Fibroblast of upper back skin (primary cell): ENCODE measurements around the gene KCNMA1.
"Not testable (repeated sequence)": the region's sequence is repeated elsewhere in the genome, so short reads cannot be mapped to it uniquely, and the experiment has no call there.

Experiments used
- DNase-seq: peaks from one replicate; pipeline ENCODE4 v3.0.0-alpha.2; 2013

The KCNMA1 gene

DNA sequence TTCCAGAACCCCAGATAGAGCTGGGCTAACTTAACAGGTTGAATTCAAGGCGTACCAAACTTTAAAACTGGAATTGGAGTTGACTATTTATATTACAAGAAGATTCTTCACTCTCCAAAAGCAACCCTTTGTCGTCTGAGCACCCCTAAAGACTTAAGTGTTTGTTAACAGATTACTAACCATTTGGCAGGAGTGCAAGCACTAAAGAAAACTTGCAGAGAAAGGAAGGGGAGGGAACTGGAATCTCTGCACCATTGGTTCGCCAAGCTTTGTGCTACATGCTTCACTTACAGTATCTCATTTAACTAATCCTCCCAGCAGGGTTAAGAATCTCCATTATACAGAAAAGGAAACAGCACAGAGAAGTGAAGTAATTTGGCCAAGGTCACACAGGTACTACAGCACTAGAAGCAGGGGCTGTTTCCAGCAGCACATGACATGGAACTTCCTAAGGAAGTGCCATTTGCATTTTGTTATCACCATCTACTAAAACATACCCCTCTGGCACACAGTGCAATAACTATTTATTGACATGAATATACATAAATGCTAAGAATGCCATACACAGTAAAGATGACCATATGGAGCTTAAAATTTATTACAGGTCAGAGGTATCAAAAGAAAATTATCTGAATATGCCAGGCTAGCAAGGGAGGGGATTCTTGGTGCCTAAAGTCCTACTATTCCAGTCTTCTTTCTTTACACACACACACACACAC, 201.2 kb downstream of the KCNMA1 start:
- DNase-seq = no peak

DNA sequence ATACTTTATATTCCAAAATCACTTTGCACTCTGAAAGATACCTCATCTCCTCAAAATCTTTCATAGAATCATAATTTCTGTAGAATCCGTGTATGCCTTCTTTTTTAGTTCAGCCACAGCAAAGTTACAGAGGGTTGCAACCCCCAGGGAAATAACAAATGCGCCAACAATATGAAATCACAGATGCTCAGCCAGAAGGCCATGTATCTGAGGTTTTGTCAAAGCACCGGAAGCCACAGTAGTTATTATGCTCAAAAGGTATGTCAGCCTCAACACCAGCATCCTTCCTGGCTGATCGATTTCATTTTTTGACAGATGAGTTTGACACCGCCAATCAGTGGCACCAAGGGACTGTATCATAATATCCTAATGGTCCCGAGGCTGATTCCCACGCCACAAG, 204.1 kb downstream of the KCNMA1 start:
- DNase-seq = no peak

DNA sequence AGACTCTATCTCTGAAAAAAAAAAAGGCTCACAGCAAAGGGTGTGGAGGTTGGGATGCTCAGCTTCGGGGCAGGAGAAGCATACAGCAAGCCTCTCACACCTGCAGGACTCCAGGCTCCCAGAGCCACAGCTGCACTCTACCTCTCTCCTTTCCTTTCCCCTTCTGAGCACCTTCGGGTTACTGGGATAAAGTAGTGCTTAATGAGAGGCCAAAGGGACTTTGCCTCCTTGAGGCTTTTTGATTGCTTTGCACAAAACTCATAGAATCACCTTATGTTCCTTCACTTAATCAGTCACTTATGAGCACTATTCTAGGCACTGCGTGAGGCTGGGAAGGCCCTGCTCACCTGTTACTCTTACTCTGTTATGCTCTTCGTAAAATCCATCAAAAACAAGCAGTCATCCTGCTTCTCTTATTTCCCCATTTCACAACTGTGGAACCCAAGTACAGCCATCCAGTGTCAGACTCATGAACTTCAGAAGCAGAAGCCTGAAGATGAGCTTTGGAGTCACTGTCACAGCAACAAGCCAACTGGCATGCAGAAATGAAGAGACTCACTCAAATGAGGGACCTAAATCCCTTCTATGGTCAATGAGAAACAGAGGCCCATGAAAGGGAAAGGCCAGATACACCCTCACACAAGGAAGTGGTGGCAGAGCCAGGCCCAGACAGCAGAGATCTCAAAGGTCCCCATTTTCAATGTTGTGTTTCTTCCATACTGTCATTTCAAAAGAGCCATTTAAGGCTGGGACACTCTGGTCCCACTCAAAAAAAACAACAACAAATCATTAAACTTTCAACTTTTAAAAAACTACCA, 205.4 kb downstream of the KCNMA1 start:
- no peak for DNase-seq

DNA sequence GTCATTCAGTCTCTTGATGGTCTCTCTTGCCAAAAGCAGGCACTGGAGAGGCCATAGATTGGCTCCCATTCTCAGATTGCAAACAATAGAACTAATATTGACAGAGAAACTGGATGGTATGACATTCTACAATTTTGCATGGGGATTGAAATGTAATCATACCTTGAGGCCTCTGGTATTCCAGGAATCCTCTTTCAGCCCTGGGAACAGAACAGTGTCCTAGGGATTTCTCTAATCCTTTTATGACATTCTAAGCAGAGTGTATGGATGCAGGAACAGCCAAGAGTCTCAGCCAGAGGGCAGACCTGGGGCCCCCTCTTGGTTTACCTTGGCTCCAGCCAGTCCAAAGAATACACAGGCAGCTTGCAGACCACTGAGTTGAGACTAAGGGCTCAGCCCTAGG, 206.4 kb downstream of the KCNMA1 start:
- peak; percentile 39 for DNase-seq

DNA sequence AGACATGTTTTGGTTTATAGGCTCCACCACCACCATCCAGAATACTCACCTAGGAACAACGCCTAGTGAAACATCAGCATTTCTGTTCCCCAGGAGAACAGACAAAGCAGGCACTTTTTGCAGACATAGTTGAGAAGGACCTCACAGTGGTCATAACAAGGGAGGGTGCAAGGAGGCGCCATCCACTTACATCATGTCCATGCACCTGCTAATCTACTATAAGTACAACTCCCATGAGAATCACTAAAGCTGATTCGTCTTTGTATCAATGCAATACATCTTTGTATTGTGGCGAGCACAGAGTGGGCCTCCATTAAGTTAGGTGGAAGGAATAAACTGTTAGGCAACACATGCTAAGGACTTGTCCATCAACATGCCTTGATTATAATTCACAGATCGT, 207.1 kb downstream of the KCNMA1 start:
- DNase-seq = no peak

DNA sequence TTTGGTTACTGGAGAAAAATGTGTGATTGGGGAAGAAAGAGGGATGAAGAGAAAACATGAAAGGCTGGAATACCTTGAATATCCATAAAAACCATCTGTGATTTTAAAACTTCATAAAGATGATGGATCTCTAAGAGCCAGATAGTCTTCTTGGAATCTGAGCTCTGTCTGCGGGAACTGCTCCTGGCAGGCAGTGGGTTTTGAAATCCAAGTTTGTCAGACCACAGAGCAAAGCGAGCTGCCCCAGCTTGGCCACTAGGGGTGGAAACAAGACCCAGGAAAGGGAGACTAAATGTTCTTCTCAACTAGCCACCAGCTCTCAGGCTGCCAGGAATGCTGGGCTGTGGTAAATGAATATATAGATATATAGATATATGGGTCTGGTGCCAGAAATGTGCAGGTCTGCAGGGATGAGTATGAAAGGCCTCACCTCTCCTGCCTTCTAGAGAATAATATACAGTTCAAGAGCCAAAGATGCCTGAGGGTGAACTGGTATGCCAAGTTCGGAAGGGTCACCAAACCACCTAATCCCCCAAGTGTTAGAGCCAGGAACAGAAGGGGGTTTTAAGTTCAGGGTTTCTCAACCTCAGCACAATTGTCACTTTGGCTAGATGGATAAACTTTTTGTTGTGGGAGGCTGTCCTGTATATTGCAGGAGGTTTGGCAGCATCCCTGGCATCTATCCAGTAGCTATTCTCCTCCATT, 208.8 kb downstream of the KCNMA1 start:
- DNase-seq = peak; percentile 87

DNA sequence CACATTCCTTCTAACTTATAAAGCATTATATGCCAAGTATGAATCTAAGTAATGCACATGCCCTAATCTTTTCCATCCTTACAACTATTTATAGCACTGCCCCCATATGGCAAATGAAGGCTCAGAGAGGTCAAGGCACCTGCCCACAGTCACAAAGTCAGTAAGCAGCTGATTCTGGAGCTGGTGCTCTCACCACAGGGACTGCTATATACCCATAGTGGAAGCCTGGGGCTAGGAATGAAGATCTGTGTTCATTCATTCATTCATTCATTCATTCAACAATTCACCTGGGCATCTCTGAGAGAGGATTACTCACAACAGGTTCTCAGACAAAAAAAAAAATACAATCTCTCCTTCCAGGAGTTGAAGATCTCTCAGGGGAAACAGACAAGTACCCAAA, 213.4 kb downstream of the KCNMA1 start:
- peak; percentile 21 for DNase-seq

DNA sequence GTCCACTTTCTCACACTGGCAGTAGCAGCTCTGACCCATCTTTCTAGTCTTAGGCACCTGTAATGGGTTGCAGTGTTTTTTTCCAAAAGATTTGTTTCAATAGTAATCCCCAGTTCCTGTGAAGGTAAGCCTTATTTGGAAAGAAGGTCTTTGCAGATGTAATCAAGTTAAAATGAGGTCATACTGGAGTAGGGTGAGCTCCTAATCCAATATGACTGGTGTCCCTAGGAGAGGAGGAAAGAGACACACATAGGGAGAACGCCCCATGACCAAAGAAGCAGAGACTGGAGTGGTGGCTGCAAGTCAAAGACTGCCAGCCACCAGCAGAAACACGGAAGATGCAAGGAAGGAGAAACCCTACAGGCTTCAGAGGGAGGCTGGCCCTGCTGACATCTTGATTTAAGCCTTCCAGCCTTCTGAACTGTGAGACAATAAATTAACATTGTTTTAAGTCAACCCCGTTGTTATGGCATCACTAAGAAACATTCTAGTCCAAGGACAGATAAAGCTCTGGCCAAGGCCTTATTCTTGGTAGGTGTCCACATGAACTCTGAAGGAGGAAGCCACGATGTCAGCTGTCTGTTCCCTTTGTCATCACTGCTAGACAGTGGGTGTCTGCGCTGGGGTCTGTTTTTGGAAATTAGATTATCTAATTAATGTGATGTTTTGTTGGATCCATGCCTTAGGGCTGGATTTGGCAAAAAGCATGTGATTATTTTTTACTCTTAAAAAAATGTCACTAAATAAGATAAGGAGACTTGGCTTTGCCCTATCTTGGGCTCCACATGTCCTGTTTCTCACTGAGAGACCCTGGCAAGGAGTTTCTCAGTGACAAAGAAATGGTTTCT, 214.9 kb downstream of the KCNMA1 start:
- DNase-seq = peak; percentile 31

DNA sequence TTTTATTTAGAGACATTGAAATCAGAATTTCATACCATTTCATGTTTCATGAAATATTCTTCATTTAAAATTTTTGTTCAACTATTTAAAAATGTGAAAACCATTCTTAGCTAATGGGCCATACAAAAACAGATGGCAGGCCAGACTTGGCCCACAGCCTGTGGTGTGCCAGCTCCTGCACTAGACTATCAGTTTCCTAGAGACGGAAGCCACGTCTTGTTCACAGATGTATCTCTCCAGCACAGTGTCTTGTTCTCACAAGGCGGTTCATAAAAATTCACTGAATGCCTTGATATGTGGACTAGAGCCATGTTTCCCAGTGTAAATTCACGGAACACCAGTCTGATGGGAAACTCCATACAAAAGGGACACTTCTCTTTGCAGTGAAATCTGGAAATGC, 216.0 kb downstream of the KCNMA1 start:
- DNase-seq = no peak

DNA sequence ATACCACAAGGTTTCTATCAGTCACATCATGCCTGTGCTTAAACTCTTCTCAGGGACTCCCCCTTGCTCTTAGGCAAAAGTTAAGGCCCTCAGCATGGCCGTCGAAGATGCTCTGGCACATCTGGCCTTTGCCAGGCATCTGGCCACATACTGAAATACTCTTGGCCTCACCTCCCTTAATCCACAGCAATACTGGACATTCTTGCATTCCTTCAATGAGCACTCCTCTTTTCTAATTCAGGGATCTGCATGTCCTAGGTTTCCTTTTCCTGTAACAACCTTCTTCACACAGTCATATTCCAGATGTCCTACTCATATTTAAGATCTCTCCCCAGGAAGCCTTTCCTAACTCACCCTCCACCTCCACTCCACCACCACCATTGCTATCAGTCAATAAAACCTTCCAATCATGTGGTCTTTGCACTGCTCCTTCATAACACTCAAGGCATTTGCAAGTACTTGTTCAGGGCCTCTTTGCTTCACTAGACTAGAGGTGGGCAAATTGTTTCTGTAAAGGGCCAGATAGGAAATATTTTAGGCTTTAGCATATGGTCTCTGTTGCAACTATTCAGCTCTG, 216.6 kb downstream of the KCNMA1 start:
- peak; percentile 25 for DNase-seq

DNA sequence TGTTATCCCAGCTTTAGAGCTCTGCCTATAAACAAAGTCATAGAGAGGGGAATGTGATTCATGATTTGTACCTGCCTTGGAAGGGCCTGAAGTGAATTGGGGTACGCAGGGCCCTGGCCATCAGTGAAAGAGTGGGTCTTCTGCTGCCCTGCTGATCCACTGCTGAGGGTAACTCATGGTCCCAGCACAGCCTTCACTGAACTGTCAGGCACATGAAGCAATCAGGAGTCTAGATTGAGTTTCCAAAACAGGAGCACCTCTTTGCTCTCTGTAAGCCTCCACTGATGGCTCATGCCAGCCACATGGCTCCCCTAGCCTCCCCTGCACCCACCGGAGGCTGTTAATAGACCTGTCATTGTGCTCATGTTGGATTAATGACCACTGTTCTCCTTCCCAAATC, 217.6 kb downstream of the KCNMA1 start:
- DNase-seq = no peak

DNA sequence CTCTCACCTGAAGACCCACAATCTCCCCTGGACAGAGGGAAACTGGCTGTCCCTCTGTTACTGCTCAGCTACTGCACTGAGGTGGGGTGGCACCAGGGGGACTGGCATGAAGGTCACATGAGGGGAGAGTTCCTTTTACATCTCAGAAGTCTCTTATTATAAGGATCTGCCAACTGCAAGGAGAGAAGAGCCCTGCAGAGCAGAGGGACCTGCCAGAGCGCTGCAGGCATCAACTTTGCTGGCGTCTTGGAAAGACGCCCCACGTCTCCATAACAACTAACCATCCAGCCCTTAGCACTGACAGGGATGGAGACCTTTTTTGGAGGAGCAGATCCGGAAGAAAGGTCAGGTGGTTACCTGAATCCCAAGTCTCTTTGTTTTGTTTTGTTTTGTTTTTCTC, 218.6 kb downstream of the KCNMA1 start:
- no peak for DNase-seq

DNA sequence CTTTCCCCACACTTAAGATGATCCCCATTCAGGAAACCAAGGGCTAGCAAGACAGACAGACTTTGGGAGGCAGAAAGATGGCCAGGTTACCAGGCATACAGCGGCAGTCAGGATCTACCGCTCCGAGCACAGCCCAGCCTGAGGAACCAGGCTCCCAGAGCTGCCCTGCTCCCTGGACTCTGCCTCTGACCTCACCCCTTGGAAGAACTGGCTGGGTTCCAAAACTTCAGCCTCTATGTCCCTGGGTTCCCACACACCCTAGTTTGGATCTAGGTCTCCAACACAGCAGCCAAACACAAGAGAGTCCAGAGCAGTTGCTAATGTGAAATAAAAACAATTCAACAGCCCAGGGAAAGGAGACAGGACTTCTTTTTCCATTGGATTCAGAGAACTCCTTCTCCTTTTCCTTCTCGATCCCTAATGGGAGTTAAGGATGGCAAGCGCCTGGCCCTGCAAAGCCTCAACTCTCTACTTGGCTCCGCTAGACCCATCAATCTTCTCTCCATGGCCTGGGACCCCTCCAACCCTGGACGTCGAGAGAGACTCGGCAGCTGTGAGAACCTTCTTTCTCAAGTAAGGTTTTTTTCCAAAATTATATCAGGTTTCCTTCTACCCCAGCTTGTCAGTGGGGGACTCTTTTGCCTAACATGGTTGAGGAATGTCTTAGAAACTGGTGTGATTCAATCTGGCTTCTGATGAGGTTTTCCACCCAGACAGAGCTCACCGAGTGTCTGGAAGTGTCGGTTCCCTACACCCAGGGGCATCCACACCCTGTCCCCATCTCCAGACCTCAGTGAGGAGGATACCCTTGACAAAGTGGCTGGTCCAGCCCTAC, 219.6 kb downstream of the KCNMA1 start:
- peak; percentile 69 for DNase-seq

DNA sequence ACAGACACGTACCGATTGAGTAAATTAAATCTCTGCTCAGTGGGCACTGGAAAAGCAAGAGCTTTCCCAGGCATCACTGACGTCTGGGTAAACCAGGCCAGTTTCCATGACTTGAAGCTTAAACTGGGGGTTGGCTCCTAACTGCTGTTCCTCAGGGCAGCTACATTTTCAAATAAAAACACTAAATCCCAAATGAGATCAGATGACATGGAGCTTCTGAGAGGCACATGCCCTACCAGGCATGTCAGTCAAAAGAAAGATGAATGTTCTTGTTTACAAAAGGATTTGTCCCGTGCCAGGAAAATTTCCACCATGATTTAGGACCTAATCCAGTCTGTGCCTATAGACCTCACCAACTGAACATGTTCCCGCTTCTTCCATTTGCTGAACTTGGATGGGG, 220.2 kb downstream of the KCNMA1 start:
- DNase-seq = no peak

DNA sequence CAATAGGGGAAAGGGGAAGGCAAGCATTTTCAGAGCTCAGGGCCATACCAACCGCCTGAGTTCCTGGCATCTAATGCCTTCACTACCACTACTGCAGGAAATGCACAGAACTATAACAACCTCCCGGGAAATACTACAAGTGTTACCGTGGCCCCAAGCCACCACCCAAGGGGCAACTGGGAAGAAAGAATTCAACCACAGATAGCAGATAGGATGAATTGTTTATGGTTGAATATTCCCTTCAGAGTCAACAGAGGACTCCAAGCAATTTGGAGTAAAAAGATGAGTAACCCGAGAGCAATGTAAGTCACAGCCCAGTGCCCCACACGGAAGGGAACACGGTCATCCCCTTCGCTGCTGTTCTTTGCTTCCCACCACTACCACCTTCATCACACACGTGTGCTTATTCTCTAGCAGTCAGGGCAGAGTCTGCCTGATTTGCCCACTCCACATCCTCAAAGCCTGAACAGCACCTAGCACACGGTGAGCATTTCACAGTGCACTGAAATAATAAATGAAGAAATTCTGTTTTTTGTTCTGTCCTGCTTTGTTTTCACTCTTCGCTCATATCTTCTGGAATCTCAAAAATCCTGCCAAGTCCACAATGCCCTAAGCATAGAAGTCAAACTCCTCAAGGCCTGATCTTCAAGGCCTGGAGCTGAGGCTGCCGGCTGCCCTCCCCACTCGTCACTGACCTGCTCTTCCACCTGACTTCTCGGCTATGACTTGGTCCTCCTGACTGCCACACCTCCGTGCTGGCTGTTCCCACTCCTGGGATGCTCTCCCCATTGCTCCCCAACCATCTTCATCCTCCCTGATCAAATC, 221.1 kb downstream of the KCNMA1 start:
- peak; percentile 96 for DNase-seq

DNA sequence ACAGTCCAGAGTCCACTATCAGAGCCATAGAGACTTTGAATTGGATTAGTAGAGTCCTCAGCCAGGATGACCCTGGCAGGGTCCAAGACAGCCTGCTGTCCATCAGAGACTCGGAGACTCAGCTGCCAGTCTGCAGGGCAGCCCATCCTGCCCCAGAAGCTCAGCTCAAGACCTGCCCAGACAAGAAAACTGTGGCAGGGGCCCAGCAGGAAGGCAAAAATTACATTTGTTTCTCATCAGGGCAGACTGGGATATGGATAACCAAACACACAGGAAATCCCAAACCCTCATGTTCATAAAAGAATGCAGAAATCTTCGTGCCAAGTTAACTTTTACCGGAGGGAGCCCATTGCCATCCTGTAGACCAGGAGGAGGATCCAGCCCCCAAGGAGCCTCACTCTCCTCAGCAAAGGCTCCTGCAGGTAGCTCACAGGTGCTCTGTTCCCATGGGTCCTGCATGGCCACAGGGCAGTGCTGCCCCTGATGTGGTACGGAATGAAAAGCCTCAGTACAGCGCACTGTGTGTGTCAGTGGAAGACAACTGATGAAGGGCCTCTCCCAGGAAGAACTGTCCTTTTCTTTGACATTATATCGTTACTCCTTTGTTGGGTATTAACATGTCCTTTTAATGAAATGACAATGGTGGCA, 222.2 kb downstream of the KCNMA1 start:
- peak; percentile 62 for DNase-seq

DNA sequence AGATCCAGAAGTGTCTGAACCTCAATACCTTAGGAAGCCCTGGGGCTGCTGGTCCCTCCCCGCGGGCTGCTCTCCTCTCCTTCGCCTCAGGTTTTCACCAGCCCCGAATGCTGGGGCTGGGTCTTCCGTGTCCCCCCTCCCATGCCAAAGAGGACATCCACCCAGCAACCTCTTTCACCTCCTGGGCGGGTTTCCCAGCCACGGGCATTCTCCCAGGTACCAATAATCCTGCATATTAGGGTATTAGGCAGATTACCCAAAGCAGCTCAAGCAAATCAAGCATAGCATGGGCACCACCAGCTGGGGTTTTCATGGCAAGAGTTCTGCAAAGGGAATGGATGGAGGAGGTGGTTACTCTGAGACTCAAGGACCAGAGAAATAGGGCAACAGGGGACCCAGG, 224.4 kb downstream of the KCNMA1 start:
- no peak for DNase-seq

DNA sequence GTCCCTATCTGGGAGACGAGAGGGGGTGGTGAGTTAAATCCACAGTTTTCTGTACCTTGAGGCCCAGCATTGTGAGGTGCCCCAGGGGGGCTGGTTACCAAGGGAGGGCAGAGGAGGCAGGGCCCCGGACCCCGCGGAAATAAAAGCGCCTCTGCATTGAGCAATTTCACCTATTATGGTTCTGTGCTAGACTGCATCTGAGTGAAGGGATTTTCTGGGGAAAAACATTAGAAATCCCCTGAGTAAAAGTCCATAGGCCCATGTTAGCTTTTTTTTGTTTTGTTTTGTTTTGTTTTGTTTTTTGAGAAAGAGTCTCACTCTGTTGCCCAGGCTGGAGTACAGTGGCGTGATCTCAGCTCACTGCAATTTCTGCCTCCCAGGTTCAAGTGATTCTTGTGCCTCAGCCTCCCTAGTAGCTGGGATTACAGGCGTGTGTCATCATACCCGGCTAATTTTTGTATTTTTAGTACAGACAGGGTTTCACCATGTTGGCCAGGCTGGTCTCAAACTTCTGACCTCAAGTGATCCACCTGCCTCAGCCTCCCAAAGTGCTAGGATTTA, 225.0 kb downstream of the KCNMA1 start:
- DNase-seq = not testable (repeated sequence)

DNA sequence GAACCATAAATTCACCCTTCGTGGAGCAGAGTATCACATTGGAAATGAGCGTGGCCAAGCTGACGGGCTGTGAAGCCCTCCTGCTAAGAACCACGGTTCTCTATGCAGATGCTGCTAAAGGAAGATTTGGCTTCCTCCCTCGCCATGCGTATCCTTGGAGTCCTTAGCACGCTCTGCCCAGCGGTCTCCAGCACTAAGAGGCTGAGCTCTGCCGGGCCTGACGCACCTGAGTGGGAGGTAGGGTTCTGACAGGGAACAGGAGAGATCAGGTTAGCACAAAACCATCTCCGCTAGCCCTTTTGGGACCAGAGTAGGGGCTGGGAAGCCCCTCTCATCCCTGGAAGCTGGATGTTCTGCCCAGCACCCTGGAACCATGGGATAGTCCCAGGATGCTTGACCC, 225.8 kb downstream of the KCNMA1 start:
- DNase-seq = no peak

DNA sequence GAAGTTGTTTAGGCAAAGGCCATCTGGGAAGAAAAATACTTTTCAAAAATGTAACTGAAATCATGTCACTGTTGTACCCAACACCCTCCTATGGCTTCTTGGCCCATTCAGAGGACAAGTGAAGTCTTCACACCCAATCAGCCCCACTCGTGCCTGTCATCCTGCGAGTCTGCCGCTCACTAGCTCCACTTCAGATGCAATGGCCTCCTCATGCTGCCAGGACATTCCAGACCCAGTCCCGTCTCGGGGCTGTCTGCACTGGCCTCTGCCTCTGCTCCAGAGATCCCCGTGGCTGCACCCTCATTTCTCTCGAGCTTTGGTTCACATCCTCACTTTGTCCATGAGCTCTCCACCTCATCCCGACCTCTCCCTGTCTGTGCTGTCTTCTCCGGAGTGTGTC, 227.1 kb downstream of the KCNMA1 start:
- no peak for DNase-seq
